ENCODE measurements around the gene ELFN2.

Gene ELFN2

DNA sequence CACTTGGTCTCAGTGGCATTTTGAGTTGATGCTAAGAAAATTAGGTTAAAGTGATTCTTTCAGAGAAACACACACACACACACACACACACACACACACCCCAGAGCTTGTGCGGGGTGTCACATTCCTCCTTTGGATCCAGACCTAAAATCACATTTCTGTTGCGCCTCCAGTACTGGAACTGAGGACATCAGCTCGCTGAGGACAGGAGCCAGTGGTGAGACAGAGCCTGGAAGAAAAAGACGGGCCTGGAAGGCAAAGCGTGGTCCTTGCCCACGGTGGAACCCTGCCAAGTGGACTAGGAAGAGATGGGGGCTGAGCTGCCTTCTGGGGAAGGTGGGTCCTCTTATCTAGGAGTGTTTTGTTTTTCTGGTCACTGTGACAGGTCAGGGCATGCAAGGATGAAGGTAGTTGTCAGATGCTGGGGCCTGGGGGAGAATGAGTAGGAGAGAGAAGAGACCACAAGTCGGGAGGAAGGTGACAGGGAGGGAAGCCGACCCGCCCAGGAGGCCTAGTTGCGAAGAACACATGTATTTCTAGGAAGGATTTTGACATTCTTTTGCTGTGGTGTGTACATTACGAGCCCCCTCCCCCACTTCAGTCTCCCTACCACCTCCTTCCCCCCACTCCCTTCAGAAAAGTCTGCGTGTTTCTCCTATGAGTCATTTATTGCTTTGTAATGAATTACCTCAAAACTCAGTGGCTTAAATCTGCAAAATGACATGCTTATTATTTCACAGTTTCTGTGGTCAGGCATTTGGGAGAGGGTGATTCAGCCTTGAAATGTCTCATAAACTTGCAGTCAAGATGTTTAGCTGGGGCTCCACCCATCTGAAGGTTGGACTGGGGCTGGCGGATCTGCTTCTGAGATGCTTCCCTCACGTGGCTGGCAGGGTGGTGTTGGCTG is 4.8 kb upstream of the ELFN2 start (continued):
- TF ChIP-seq, protein P1, sequence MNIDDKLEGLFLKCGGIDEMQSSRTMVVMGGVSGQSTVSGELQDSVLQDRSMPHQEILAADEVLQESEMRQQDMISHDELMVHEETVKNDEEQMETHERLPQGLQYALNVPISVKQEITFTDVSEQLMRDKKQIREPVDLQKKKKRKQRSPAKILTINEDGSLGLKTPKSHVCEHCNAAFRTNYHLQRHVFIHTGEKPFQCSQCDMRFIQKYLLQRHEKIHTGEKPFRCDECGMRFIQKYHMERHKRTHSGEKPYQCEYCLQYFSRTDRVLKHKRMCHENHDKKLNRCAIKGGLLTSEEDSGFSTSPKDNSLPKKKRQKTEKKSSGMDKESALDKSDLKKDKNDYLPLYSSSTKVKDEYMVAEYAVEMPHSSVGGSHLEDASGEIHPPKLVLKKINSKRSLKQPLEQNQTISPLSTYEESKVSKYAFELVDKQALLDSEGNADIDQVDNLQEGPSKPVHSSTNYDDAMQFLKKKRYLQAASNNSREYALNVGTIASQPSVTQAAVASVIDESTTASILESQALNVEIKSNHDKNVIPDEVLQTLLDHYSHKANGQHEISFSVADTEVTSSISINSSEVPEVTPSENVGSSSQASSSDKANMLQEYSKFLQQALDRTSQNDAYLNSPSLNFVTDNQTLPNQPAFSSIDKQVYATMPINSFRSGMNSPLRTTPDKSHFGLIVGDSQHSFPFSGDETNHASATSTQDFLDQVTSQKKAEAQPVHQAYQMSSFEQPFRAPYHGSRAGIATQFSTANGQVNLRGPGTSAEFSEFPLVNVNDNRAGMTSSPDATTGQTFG (tag by site-specific recombination; IDR thresholded peaks at IDR 0.05; ENCODE audit: borderline replicate concordance): no peak
- TF ChIP-seq, protein P2, sequence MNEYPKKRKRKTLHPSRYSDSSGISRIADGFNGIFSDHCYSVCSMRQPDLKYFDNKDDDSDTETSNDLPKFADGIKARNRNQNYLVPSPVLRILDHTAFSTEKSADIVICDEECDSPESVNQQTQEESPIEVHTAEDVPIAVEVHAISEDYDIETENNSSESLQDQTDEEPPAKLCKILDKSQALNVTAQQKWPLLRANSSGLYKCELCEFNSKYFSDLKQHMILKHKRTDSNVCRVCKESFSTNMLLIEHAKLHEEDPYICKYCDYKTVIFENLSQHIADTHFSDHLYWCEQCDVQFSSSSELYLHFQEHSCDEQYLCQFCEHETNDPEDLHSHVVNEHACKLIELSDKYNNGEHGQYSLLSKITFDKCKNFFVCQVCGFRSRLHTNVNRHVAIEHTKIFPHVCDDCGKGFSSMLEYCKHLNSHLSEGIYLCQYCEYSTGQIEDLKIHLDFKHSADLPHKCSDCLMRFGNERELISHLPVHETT (tag by site-specific recombination; IDR thresholded peaks at IDR 0.05): peak; percentile 88; the same call in 1 of the 2 replicates
- TF ChIP-seq KLF16 (tag by site-specific recombination; IDR thresholded peaks at IDR 0.05) (peak; percentile 33; the same call in 1 of the 2 replicates), ZNF785 (tag by site-specific recombination; IDR thresholded peaks at IDR 0.05) (no peak), ZNF112 (tag by site-specific recombination; IDR thresholded peaks at IDR 0.05) (no peak), RBAK (tag by site-specific recombination; IDR thresholded peaks at IDR 0.05) (peak; percentile 38; the same call in 1 of the 2 replicates), ZNF274 (IDR thresholded peaks at IDR 0.05; ENCODE audit: low read length) (no peak), ZNF274 (tag by site-specific recombination; IDR thresholded peaks at IDR 0.05; ENCODE audit: borderline replicate concordance) (no peak), ZNF426 (tag by site-specific recombination; IDR thresholded peaks at IDR 0.05) (no peak), ZNF837 (tag by site-specific recombination; IDR thresholded peaks at IDR 0.05) (no peak), ZNF211 (tag by site-specific recombination; IDR thresholded peaks at IDR 0.05; ENCODE audit: low read depth) (no peak), HOXC10 (CRISPR knock-in tag; IDR thresholded peaks at IDR 0.05) (0 out of 2 replicates have a peak, but pooled peaks have one; percentile 32), ZNF747 (tag by site-specific recombination; IDR thresholded peaks at IDR 0.05) (no peak), ZBTB17 (tag by site-specific recombination; IDR thresholded peaks at IDR 0.05) (peak; percentile 68; the same call in 1 of the 2 replicates), GLI2 (tag by site-specific recombination; IDR thresholded peaks at IDR 0.05; ENCODE audit: borderline replicate concordance, low read depth) (no peak), WT1 (tag by site-specific recombination; IDR thresholded peaks at IDR 0.05) (peak; percentile 73), ZNF768 (tag by site-specific recombination; IDR thresholded peaks at IDR 0.05) (no peak), GFI1B (tag by site-specific recombination; IDR thresholded peaks at IDR 0.05) (0 out of 2 replicates have a peak, but pooled peaks have one; percentile 30), MZF1 (tag by site-specific recombination; IDR thresholded peaks at IDR 0.05; ENCODE audit: borderline replicate concordance) (no peak), EGR2 (tag by site-specific recombination; IDR thresholded peaks at IDR 0.05; ENCODE audit: low read depth) (peak; percentile 94), ZNF157 (tag by site-specific recombination; IDR thresholded peaks at IDR 0.05) (no peak), KLF8 (tag by site-specific recombination; IDR thresholded peaks at IDR 0.05) (peak; percentile 65; the same call in 1 of the 2 replicates), KLF10 (tag by site-specific recombination; IDR thresholded peaks at IDR 0.05) (peak; percentile 50; the same call in 1 of the 2 replicates), ZNF585B (tag by site-specific recombination; IDR thresholded peaks at IDR 0.05) (no peak), SETDB1 (IDR thresholded peaks at IDR 0.05; ENCODE audit: insufficient read length, low read length) (peak; percentile 100), INSM2 (tag by site-specific recombination; IDR thresholded peaks at IDR 0.05) (peak; percentile 81; the same call in 1 of the 2 replicates), KLF7 (tag by site-specific recombination; IDR thresholded peaks at IDR 0.05; ENCODE audit: borderline replicate concordance) (0 out of 2 replicates have a peak, but pooled peaks have one; percentile 8)
- TF ChIP-seq, protein P3, sequence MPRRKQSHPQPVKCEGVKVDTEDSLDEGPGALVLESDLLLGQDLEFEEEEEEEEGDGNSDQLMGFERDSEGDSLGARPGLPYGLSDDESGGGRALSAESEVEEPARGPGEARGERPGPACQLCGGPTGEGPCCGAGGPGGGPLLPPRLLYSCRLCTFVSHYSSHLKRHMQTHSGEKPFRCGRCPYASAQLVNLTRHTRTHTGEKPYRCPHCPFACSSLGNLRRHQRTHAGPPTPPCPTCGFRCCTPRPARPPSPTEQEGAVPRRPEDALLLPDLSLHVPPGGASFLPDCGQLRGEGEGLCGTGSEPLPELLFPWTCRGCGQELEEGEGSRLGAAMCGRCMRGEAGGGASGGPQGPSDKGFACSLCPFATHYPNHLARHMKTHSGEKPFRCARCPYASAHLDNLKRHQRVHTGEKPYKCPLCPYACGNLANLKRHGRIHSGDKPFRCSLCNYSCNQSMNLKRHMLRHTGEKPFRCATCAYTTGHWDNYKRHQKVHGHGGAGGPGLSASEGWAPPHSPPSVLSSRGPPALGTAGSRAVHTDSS (tag by site-specific recombination; IDR thresholded peaks at IDR 0.05): no peak
- TF ChIP-seq, protein P4, sequence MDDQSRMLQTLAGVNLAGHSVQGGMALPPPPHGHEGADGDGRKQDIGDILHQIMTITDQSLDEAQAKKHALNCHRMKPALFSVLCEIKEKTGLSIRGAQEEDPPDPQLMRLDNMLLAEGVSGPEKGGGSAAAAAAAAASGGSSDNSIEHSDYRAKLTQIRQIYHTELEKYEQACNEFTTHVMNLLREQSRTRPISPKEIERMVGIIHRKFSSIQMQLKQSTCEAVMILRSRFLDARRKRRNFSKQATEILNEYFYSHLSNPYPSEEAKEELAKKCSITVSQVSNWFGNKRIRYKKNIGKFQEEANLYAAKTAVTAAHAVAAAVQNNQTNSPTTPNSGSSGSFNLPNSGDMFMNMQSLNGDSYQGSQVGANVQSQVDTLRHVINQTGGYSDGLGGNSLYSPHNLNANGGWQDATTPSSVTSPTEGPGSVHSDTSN (CRISPR knock-in tag; IDR thresholded peaks at IDR 0.05): no peak
- TF ChIP-seq, protein P5, sequence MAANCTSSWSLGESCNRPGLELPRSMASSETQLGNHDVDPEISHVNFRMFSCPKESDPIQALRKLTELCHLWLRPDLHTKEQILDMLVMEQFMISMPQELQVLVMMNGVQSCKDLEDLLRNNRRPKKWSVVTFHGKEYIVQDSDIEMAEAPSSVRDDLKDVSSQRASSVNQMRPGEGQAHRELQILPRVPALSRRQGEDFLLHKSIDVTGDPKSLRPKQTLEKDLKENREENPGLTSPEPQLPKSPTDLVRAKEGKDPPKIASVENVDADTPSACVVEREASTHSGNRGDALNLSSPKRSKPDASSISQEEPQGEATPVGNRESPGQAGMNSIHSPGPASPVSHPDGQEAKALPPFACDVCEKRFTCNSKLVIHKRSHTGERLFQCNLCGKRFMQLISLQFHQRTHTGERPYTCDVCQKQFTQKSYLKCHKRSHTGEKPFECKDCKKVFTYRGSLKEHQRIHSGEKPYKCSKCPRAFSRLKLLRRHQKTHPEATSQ (tag by site-specific recombination; IDR thresholded peaks at IDR 0.05): 0 out of 2 replicates have a peak, but pooled peaks have one; percentile 53
